GM12878 (cell line): Measurements from ENCODE around the gene RNU2-1. TPM values are rescaled to one million over a fixed set of nuclear protein-coding genes. Genes with fewer than 3 reads are reported as not detected.

ENCODE experiments used
- BACH1 ChIP-seq: fragments of 450-650 bp; IDR thresholded peaks from 2 replicates; pipeline ENCODE4 v1.6.1; 2017; ENCODE audit warnings: mild to moderate bottlenecking, borderline replicate concordance
- CBFB ChIP-seq: IDR thresholded peaks from 2 replicates; pipeline ENCODE4 v1.6.1; 2016; ENCODE audit warnings: antibody characterized with exemption, low read depth
- CBX3 ChIP-seq: fragments of 200-600 bp; sonication (generic); IDR thresholded peaks from 2 replicates; pipeline ENCODE4 v1.6.1; 2016; ENCODE audit warnings: low read depth, borderline replicate concordance
- CBX5 ChIP-seq: sonication (generic); IDR thresholded peaks from 2 replicates; pipeline ENCODE4 v1.6.1; 2016; ENCODE audit warnings: low read depth, moderate library complexity, mild to moderate bottlenecking, inconsistent platforms
- CUX1 ChIP-seq: IDR thresholded peaks from 2 replicates; pipeline ENCODE4 v1.6.1; 2012; ENCODE audit warnings: improper control_type of control experiment, low read depth, low read length; ENCODE audit not compliant: insufficient replicate concordance
- EGR1 ChIP-seq, 2 experiments: IDR thresholded peaks; 1 replicate in 1 of 2; 2 replicates in 1 of 2; pipeline ENCODE4 v1.6.1; 2011 to 2012; ENCODE audit warnings: low read depth in 2 of 2, low read length in 2 of 2, borderline replicate concordance in 1 of 2, mild to moderate bottlenecking in 1 of 2, moderate library complexity in 1 of 2
- ETV6 ChIP-seq, 2 experiments: fragments of 450-650 bp in 1 of 2; IDR thresholded peaks in 1 of 2; conservative IDR thresholded peaks in 1 of 2; 2 replicates each; pipeline ENCODE4 v1.6.1; 2014; ENCODE audit warnings: antibody characterized with exemption in 1 of 2, borderline replicate concordance in 1 of 2, low read depth in 1 of 2, mild to moderate bottlenecking in 1 of 2, moderate library complexity in 1 of 2
- HDGF ChIP-seq: fragments of 450-650 bp; IDR thresholded peaks from 2 replicates; pipeline ENCODE4 v1.6.1; 2016; ENCODE audit warnings: antibody characterized with exemption
- HSF1 ChIP-seq: fragments of 150-350 bp; IDR thresholded peaks from 2 replicates; pipeline ENCODE4 v1.6.1; 2014; ENCODE audit warnings: mild to moderate bottlenecking, low read depth, low read length
- IKZF2 ChIP-seq, 2 experiments: fragments of 450-650 bp; IDR thresholded peaks; 2 replicates each; pipeline ENCODE4 v1.6.1; 2017; ENCODE audit warnings: mild to moderate bottlenecking in 2 of 2, moderate library complexity in 2 of 2
- IRF3 ChIP-seq: fragments of 450-650 bp; IDR thresholded peaks from 2 replicates; pipeline ENCODE4 v1.6.1; 2014; ENCODE audit warnings: mild to moderate bottlenecking
- RAD21 ChIP-seq: IDR thresholded peaks from 2 replicates; pipeline ENCODE4 v1.6.1; 2011; ENCODE audit warnings: mild to moderate bottlenecking, low read depth, low read length, moderate library complexity; ENCODE audit not compliant: insufficient read depth
- RFX5 ChIP-seq: IDR thresholded peaks from 2 replicates; pipeline ENCODE4 v1.6.1; 2011; ENCODE audit warnings: low read depth, low read length, improper control_type of control experiment
- SREBF2 ChIP-seq: IDR thresholded peaks from 2 replicates; pipeline ENCODE4 v1.6.1; 2012; ENCODE audit warnings: mild to moderate bottlenecking, low read length
- ZBTB11 ChIP-seq: fragments of 450-650 bp; formaldehyde crosslinking; IDR thresholded peaks from 2 replicates; pipeline ENCODE4 v1.5.0; 2022; ENCODE audit warnings: mild to moderate bottlenecking, missing genetic modification characterization
- ZNF217 ChIP-seq: fragments of 450-650 bp; IDR thresholded peaks from 2 replicates; pipeline ENCODE4 v1.6.1; 2017; ENCODE audit warnings: antibody characterized with exemption, mild to moderate bottlenecking
- ZNF24 ChIP-seq: fragments of 450-650 bp; IDR thresholded peaks from 2 replicates; pipeline ENCODE4 v1.6.1; 2017; ENCODE audit warnings: antibody characterized with exemption, mild to moderate bottlenecking
- polyA plus RNA-seq, 11 experiments: library from polyadenylated mRNA; depleted of rRNA in 4 of 11; unstranded in 6 of 11; stranded (reverse) in 5 of 11; fragments of >200 nt; fragmentation: Nextera tagmentation in 4 of 11; fragmentation: Illumina TruSeq in 1 of 11; extraction: Ambion mirVana in 4 of 11; extraction: Trizol in 1 of 11; gene quantifications; 1 replicate in 1 of 11; 2 replicates in 10 of 11; pipeline versions ENCODE4 v1.2.1 to v1.2.3, GENCODE V29; 2011 to 2016; ENCODE audit warnings: inconsistent platforms in 2 of 11, missing spikeins in 2 of 11, low read depth in 1 of 11
- total RNA-seq, 4 experiments: library from RNA; depleted of rRNA in 3 of 4; stranded (reverse); fragments of >200 nt in 3 of 4; fragmentation: Illumina TruSeq in 1 of 4; extraction: Trizol in 1 of 4; gene quantifications; 2 replicates each; pipeline versions ENCODE4 v1.2.1 to v1.2.3, GENCODE V29; 2013 to 2021

The RNU2-1 gene
- total and polyA plus RNA-seq, 10 of the 15 experiments (the other 5 are each of a cell fraction or from before 2014, with no cell fraction given), result 17.5 to 9,631 (median 17.7) TPM; not detected in 7

- TF ChIP-seq ZBTB11 (CRISPR knock-in tag) (no peak), IRF3 (no peak), HDGF (peak; percentile 54; the same call in 1 of the 2 replicates), CBX5 (no peak), CBX3 (no peak), HSF1 (no peak), RFX5 (no peak), SREBF2 (no peak), CUX1 (no peak), CBFB (0 out of 2 replicates have a peak, but pooled peaks have one; percentile 43), EGR1 (IDR thresholded peaks at IDR 0.05; ENCODE audit: borderline replicate concordance in 1 of 2, low read depth in 2 of 2, low read length in 2 of 2) (no peak; a peak in 1 of 3 replicates), ZNF24 (no peak), ETV6 (conservative IDR thresholded peaks at IDR 0.05 in 1 of 2, IDR thresholded peaks at IDR 0.05 in 1 of 2; ENCODE audit: borderline replicate concordance in 1 of 2, low read depth in 1 of 2) (0 out of 4 replicates have a peak, but pooled peaks of 1 of the 2 experiments have one; percentile 17), BACH1 (peak; percentile 24; the same call in 1 of the 2 replicates), ZNF217 (no peak), IKZF2 (IDR thresholded peaks at IDR 0.05) (no peak), RAD21 (0 out of 2 replicates have a peak, but pooled peaks have one; percentile 4)
These were observed 22.0 kb downstream of the RNU2-1 start, which contains the start of gene TMEM106A (continued) for GRCh38 chr17:43211480-43212402.
